Skeletal muscle cell (primary cell): ENCODE data around the gene ZSWIM4.
A peak's percentile ranks its signal among the peaks of the same experiment; 100 is the strongest.

ENCODE experiments used
- DNase-seq: peaks from one replicate; pipeline ENCODE4 v3.0.0-alpha.2; 2010; ENCODE audit warnings: low read depth
- H3K4me3 ChIP-seq: 2 replicates; pipeline ENCODE4 v1.5.1; 2011; ENCODE audit warnings: low read depth, mild to moderate bottlenecking, control low read depth, low read length, moderate library complexity

The ZSWIM4 gene

GRCh38 chr19:13864667-13865570 is 69.7 kb downstream of the ZSWIM4 start:
- no peak for DNase-seq
- H3K4me3 ChIP-seq = peak overlapping the region; percentile 54

GRCh38 chr19:13865571-13866462 is 70.6 kb downstream of the ZSWIM4 start:
- no peak for DNase-seq
- H3K4me3 ChIP-seq = peak overlapping the region; percentile 54

GRCh38 chr19:13866463-13867046 is 71.3 kb downstream of the ZSWIM4 start:
- no peak for DNase-seq
- H3K4me3 ChIP-seq = peak overlapping the region; percentile 54

- no peak for DNase-seq
- H3K4me3 ChIP-seq = no peak overlapping the region
Measured at GRCh38 chr19:13868663-13869062, 73.4 kb downstream of the ZSWIM4 start.

GRCh38 chr19:13869281-13869680 is 74.0 kb downstream of the ZSWIM4 start:
- DNase-seq = no peak
- H3K4me3 ChIP-seq = no peak overlapping the region

GRCh38 chr19:13870873-13871272 is 75.6 kb downstream of the ZSWIM4 start:
- H3K4me3 ChIP-seq = no peak overlapping the region
- DNase-seq = no peak

- no peak for DNase-seq
- H3K4me3 ChIP-seq = no peak overlapping the region
Measured at GRCh38 chr19:13872339-13872694, 77.1 kb downstream of the ZSWIM4 start.

- no peak for DNase-seq
- peak overlapping the region; percentile 23 for H3K4me3 ChIP-seq
Measured at GRCh38 chr19:13872695-13873389, 77.6 kb downstream of the ZSWIM4 start.

GRCh38 chr19:13873834-13874515 is 78.7 kb downstream of the ZSWIM4 start:
- no peak overlapping the region for H3K4me3 ChIP-seq
- DNase-seq = no peak

- no peak for DNase-seq
- no peak overlapping the region for H3K4me3 ChIP-seq
Measured at GRCh38 chr19:13875824-13876223, 80.6 kb downstream of the ZSWIM4 start.

GRCh38 chr19:13876834-13877233 is 81.6 kb downstream of the ZSWIM4 start, which contains the start of gene NANOS3:
Gene NANOS3 (plus strand): TSS chr19:13877134. CDS start chr19:13877249, 115 bp downstream.
- no peak within 1 kb of the TSS for H3K4me3 ChIP-seq
- no peak for DNase-seq

- no peak for DNase-seq
- H3K4me3 ChIP-seq = no peak overlapping the region
Measured at GRCh38 chr19:13877303-13877702, 82.1 kb downstream of the ZSWIM4 start.

GRCh38 chr19:13880059-13881043 is 85.1 kb downstream of the ZSWIM4 start:
- DNase-seq = peak; percentile 74
- H3K4me3 ChIP-seq = peak overlapping the region; percentile 11

- DNase-seq = peak; percentile 22
- no peak overlapping the region for H3K4me3 ChIP-seq
Measured at GRCh38 chr19:13881251-13881691, 86.0 kb downstream of the ZSWIM4 start.
